Activated CD4-positive, alpha-beta T cell treated with anti-CD3 and anti-CD28 coated beads, Interleukin-10, Interleukin-2, amounts not matched to agents 100 ng/mL and 50 ng/mL, durations not matched to agents 16 hours and 8 hours (primary cell): ENCODE data around the gene MAN1C1.

Source experiments
- DNase-seq: peaks from one replicate; pipeline ENCODE4 v3.0.0-alpha.2; 2020

The MAN1C1 gene

GRCh38 chr1:25614501-25615171 is 2.0 kb upstream of the MAN1C1 start:
- DNase-seq, result no peak

DNA sequence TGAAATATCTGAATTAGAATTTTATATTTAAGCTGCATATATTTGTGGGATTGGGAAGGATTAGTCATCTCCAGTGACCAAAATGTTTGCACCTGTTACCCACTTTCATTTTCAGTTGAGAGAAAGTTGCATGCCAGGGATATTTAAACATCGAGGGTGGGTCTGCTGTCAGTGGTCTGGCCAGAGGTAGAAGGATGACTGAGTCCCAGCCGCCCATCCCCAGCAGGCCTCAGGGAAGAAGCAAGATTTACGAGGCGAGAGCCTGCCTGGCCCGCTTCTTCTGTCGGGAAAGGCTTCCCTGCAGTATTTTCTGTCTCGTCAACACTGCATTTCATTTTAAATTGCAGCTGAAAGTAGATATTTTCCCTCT is 1.4 kb upstream of the MAN1C1 start:
- DNase-seq, result no peak

- no peak for DNase-seq
Observed at GRCh38 chr1:25615563-25616094, 962 bp upstream of the MAN1C1 start.

- no peak for DNase-seq
Observed at GRCh38 chr1:25616987-25617624, 515 bp downstream of the MAN1C1 start.

DNA sequence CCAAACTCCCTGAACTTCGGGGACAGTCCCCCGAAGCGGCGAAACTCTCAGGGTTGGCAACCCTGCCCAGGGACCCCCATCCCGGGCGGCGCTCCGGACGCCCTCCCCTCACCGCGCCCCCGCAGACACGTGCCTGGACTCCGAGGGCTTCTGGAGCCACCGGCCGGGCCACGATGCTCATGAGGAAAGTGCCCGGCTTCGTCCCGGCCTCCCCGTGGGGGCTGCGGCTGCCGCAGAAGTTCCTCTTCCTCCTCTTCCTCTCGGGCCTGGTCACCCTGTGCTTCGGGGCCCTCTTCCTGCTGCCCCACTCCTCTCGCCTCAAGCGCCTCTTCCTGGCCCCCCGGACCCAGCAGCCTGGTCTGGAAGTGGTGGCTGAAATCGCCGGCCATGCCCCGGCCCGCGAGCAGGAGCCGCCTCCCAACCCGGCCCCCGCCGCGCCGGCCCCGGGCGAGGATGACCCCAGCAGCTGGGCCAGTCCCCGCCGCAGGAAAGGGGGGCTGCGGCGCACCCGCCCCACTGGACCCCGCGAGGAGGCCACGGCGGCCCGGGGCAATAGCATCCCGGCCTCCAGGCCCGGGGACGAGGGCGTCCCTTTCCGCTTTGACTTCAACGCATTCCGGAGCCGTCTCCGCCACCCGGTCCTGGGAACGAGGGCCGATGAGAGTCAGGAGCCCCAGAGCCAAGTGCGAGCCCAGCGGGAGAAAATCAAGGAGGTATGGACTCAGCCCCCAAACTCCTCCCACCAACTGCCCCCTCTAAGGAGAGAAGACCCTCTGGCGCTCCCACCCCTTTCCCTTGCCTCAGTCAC is 1.2 kb downstream of the MAN1C1 start:
- no peak for DNase-seq

DNA sequence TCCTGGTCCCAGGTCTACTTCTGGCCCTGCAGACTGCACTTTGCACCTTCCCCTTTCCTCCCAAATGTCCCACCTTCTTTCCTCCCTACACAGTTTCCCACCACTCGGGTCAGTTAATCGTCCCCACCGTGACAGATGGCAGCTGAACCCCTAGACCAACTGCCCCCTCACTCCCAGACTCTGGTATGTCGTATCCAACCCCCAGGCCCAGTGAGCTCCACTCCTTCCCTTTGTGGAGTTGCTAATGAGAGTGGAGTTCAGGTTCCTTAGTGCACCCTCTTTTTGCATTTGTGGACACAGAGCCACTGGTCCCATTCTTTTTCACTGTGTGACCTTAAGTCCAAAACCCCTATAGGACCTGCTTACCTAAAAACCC is 1.8 kb downstream of the MAN1C1 start:
- DNase-seq, result no peak

- peak; percentile 41 for DNase-seq
Observed at GRCh38 chr1:25619101-25619890, 2.7 kb downstream of the MAN1C1 start.

- peak; percentile 37 for DNase-seq
Observed at GRCh38 chr1:25620211-25620610, 3.6 kb downstream of the MAN1C1 start.

DNA sequence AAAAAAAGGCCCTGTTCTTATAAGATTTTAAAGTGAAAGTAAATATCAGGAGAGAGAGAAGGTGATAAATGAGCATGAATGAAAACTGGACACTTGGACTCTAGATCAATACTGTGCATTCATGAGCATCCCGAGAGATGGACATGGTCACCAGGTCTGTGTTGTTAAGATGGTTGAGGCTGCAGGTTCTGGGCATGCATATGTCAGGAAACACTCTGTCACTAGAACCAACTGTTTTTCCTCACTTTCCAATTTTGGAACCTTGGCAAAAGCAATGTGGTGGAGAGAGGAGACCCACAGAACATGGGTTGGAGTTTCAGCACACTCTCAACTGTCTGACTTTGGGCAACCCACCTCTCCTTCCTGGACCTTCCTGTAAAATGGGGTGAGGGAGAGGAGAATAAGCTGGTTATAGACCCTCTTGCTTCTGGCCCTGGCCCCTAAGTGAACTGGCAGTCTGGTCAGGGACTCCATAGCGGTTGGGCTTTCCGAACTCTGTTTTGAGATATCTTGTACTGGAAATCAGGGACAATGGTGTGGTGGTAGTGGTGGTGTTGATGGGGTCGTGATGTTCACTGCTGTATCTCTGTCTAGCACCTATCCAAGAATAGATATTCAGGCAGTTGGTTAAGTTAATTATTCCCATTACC is 4.2 kb downstream of the MAN1C1 start:
- DNase-seq, result no peak

DNA sequence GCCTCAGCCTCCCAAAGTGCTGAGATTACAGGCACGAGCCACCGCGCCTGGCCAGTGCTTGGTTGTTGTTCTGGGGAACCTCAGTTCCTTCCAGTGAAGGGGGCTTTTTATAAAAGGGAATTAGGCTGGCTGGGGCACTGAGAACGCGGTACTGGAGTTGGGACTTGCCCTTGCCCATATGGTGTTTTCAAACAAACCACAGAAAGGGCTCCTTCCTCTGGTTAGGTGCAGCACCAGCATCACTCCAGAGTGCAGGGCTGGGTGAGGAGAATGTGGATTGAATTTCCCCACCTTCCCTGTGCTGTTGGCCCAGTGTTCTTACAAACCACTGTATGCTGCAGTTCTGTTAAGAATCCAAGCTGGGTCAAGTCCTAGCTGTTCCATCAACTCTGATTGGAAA is 5.3 kb downstream of the MAN1C1 start:
- no peak for DNase-seq

DNA sequence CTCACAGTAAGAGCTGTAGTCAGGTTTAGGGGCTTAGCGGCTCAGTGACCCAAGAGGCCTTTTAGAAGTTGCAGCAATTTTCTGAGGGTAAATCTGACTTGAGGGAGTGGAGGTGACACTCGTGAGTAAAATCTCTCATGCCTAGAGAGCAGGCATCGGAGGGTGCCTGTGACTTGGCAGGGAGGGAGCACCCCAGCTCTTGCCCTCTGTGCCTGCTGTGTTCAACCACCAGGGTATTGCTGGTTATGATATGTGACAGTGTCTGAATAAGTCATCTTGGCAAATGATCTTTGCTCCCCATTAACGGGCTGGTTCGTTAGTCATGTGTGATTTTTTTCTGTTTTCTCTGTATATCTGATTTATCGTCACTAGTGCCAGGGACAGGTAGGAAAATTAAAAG is 5.9 kb downstream of the MAN1C1 start:
- no peak for DNase-seq

DNA sequence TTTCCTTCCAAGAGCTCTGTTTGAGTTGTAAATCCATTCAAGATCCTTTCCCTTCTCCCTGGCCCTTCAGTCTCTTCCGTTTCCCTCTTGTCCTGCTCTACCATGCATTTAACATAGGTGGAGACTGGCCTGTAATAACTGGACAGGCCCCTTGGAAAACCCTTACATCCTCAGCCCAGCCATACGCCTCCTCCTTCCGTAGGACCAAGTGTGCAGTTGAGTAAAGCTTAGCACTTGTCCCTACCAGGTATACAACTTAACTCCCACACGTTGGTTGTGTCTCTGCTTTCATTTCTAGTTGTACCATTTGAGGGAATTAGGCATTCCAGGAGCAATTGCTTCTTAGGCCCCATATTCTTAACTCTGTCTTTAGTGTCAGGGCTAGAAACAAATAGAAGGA is 6.4 kb downstream of the MAN1C1 start:
- no peak for DNase-seq

DNA sequence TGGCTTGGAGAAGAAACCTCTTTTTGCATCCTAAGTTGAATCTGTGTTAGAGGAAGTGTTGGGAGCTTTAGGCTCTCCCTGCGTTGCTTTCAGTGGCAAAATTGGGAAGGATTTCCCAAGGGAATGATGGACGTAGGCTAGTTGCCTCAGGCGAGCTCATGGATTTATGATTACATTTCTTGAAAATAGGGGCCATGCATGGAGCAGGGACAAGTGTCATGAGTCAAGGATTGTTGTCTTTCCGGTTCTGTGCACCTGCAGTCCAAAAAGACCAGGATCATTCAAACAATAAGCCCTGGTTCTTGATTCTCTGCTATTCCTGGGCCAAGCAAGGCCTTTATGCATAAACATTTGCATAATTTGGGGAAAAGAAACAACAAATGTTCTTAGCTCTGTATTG is 7.1 kb downstream of the MAN1C1 start:
- no peak for DNase-seq

DNA sequence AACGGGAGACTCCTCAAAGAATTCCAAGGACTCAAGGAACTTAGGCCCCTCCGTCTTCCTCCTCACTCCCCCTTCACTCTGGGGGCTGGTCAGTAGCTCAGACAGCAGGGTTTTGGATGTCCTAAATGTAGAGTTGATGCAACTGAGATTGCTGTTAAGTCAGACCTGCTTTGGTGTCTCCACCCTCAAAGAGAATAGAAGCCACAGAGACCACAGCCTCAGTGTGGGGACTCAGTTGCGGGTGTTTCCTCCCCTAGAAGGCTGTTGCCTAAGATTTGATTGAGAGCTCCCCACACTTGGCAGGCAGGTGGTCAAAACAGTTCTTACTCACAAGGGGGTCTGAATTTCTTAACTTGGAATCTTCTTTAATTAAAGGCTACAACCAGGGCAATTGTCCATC is 7.6 kb downstream of the MAN1C1 start:
- no peak for DNase-seq

DNA sequence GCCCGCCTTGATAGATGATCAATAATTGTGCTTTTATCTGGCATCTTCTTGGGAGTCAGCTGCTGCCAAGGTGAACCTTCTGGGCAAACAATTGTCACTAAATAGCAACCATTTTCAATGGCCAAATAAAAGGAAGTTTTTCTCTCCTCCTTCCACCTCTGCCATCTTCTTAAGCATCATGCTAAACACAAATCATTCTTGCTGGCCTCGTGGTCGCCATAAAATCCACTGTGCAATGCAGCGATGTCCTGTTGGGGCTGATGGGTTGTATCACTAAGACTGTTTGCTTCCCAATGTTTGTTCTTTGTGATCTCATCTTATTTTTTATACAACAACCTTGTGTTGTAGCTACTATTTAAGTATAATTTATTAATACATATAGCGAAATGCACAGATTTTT is 8.0 kb downstream of the MAN1C1 start:
- DNase-seq, result no peak

GRCh38 chr1:25626018-25626417 is 9.4 kb downstream of the MAN1C1 start:
- DNase-seq, result no peak

GRCh38 chr1:25628741-25629421 is 12.3 kb downstream of the MAN1C1 start:
- DNase-seq, result no peak

DNA sequence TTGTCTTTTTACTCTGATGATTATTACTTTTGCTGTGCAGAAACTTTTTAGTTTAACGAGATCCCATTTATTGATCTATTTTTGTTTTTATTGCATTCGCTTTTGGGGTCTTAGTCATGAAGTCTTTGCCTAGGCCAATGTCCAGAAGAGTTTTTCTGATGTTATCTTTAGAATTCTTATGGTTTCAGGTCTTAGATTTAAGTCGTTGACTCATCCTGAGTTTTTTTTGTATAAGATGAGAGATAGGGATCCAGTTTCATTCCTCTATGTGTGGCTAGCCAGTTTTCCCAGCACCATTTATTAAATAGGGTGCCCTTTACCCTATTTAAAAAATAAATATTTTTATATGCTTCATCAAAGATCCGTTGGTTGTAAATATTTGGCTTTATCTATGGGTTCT is 13.2 kb downstream of the MAN1C1 start:
- no peak for DNase-seq

GRCh38 chr1:25631750-25632485 is 15.3 kb downstream of the MAN1C1 start:
- no peak for DNase-seq

DNA sequence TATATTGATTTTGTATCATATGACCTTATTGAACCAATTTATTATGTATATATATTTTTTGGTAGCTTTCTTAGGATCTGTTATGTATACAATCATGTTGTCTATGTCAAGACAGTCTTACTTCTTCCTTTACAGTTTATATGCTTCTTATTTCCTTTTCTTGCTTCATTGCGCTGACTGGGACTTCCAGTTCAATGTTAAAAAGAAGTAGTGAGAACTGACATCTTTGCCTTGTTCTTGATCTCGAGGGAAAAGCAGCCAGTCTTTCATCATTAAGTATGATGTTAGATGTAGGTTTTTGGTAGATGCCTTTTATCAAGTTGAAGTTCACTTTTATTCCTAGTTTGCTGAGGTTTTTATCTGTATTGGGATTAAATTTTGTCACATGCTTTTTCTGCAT is 17.5 kb downstream of the MAN1C1 start:
- DNase-seq, result no peak

- DNase-seq, result no peak
Observed at GRCh38 chr1:25634896-25635295, 18.3 kb downstream of the MAN1C1 start.
